Progenitor cell of endocrine pancreas (in vitro differentiated cells): Measurements from ENCODE around the gene PAPPA. TPM values are rescaled to one million over a fixed set of nuclear protein-coding genes. Genes with fewer than 3 reads are reported as not detected.

ENCODE experiments used
- DNase-seq: peaks from one replicate; pipeline ENCODE4 v3.0.0; 2021; ENCODE audit warnings: low spot score; ENCODE audit not compliant: unreplicated experiment
- H3K27ac Mint-ChIP-seq: 2 replicates; pipeline ENCODE4 v1.8.0; 2021; ENCODE audit warnings: mild to moderate bottlenecking, moderate library complexity, mixed read lengths
- H3K27me3 Mint-ChIP-seq: 2 replicates; pipeline ENCODE4 v1.8.0; 2021; ENCODE audit warnings: mixed read lengths
- H3K36me3 Mint-ChIP-seq: 2 replicates; pipeline ENCODE4 v1.8.0; 2022; ENCODE audit warnings: mixed read lengths; ENCODE audit not compliant: insufficient read depth
- H3K4me1 Mint-ChIP-seq: 2 replicates; pipeline ENCODE4 v1.8.0; 2021; ENCODE audit warnings: low read depth, mixed read lengths
- H3K4me3 Mint-ChIP-seq: 2 replicates; pipeline ENCODE4 v1.8.0; 2021; ENCODE audit warnings: low read depth, mild to moderate bottlenecking, moderate library complexity, mixed read lengths
- H3K9me3 Mint-ChIP-seq: 2 replicates; pipeline ENCODE4 v1.8.0; 2021; ENCODE audit warnings: low read depth, mixed read lengths
- long read RNA-seq: library from polyadenylated mRNA; unstranded; transcript quantifications from one replicate; pipeline ENCODE4 v2.0.0, GENCODE V29; 2020
- total RNA-seq: library from RNA; stranded (reverse); gene quantifications from 2 replicates; pipeline ENCODE4 v1.2.1, GENCODE V29; 2021
- TF ChIP-seq, protein P1 (sequence below): fragments of 200-600 bp; sonication (generic); IDR thresholded peaks from one replicate; pipeline ENCODE4 v1.5.0; 2021; ENCODE audit warnings: antibody characterized with exemption, mild to moderate bottlenecking; ENCODE audit not compliant: unreplicated experiment

PAPPA gene
- total RNA-seq: 0.33 and 0.36 TPM in 2 replicates
- long read RNA-seq, partial matches to known transcripts: 1 of 2 reads
- long read RNA-seq, other reads (novel, unspliced or antisense): 1 of 2 reads

DNA sequence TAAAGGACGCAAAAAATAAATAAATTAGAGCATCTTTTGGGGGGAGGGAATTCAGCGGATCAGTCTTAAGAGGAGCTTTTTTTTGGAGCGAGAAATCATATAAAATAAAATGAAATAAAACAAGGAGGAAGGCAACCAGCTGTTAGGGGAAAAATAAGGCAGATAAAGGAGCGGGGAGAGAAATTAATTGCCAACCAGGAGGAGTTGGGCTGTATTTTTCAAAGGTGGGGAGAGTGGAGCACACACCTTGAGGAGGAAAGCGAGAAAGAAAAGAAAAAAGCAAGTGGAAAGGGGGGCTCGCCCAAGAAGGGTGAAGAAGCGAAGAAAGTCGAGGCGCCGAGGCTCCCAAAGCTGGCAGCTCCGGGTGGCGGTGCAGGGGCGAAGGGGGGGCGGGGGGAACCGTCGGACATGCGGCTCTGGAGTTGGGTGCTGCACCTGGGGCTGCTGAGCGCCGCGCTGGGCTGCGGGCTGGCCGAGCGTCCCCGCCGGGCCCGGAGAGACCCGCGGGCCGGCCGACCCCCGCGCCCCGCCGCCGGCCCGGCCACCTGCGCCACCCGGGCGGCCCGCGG is at the start of gene PAPPA:
Gene PAPPA (plus strand): TSS at position 27 of the 569 bp plus-strand sequence. CDS start 382 bp downstream, at position 409.
- peaks cover 81% of the 10 kb centered on the region for H3K27me3 Mint-ChIP-seq
- H3K4me3 Mint-ChIP-seq: peak within 1 kb of the TSS; percentile 76
- H3K9me3 Mint-ChIP-seq: no peaks in the 10 kb centered on the region
- no peak for DNase-seq
- no peaks in the 10 kb centered on the region for H3K36me3 Mint-ChIP-seq
- TF ChIP-seq, protein P1, sequence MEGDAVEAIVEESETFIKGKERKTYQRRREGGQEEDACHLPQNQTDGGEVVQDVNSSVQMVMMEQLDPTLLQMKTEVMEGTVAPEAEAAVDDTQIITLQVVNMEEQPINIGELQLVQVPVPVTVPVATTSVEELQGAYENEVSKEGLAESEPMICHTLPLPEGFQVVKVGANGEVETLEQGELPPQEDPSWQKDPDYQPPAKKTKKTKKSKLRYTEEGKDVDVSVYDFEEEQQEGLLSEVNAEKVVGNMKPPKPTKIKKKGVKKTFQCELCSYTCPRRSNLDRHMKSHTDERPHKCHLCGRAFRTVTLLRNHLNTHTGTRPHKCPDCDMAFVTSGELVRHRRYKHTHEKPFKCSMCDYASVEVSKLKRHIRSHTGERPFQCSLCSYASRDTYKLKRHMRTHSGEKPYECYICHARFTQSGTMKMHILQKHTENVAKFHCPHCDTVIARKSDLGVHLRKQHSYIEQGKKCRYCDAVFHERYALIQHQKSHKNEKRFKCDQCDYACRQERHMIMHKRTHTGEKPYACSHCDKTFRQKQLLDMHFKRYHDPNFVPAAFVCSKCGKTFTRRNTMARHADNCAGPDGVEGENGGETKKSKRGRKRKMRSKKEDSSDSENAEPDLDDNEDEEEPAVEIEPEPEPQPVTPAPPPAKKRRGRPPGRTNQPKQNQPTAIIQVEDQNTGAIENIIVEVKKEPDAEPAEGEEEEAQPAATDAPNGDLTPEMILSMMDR: no peak
- H3K4me1 Mint-ChIP-seq: peaks cover 26% of the 10 kb centered on the region
- H3K27ac Mint-ChIP-seq: no peak within 1 kb of the TSS

- no peaks in the 10 kb centered on the region for H3K36me3 Mint-ChIP-seq
- peaks cover 2% of the 10 kb centered on the region for H3K27me3 Mint-ChIP-seq
- TF ChIP-seq, protein P1: no peak
- peaks cover 4% of the 10 kb centered on the region for H3K9me3 Mint-ChIP-seq
- no peak for DNase-seq
- H3K4me1 Mint-ChIP-seq: no peaks in the 10 kb centered on the region
- no peak overlapping the region for H3K4me3 Mint-ChIP-seq
- H3K27ac Mint-ChIP-seq: no peak overlapping the region
Observed at GRCh38 chr9:116103976-116104820, 49.4 kb upstream of the PAPPA start.

GRCh38 chr9:116112236-116112635 is 41.4 kb upstream of the PAPPA start:
- H3K36me3 Mint-ChIP-seq: no peaks in the 10 kb centered on the region
- TF ChIP-seq, protein P1: peak; percentile 35
- no peak overlapping the region for H3K4me3 Mint-ChIP-seq
- no peaks in the 10 kb centered on the region for H3K27me3 Mint-ChIP-seq
- H3K4me1 Mint-ChIP-seq: peaks cover 4% of the 10 kb centered on the region
- DNase-seq: no peak
- no peak overlapping the region for H3K27ac Mint-ChIP-seq
- peaks cover 4% of the 10 kb centered on the region for H3K9me3 Mint-ChIP-seq

DNA sequence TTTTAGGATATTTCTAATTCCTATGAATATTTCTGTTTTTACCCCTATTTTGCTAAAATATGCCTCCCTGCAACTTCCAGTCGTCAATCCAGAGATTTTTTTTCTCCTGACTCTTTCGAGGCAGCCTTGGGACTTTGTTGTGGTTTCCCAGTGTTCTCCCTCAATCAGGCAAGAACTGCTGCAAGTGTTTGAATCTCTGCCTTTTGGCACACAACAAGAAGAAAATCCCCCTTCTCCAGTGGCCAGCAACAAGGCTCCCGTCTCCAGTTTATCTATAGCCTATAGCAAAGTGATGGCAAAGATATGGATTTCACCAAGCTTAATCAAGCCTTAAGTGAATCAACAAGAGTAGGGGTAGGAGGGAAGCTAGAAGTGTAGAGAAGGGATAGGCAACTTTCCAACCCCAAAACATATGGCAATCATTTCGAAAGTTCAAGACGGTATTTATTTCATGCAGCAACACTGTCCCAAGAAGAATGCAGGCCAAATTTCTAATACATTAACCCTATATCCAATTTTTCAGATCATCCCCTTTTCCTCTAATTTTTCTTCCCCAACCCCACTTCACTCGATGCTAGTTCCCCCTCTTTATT is 37.7 kb upstream of the PAPPA start:
- peaks cover 4% of the 10 kb centered on the region for H3K4me1 Mint-ChIP-seq
- H3K27ac Mint-ChIP-seq: no peak overlapping the region
- no peak for DNase-seq
- no peaks in the 10 kb centered on the region for H3K27me3 Mint-ChIP-seq
- TF ChIP-seq, protein P1: no peak
- no peaks in the 10 kb centered on the region for H3K36me3 Mint-ChIP-seq
- no peak overlapping the region for H3K4me3 Mint-ChIP-seq
- H3K9me3 Mint-ChIP-seq: peaks cover 8% of the 10 kb centered on the region

GRCh38 chr9:116116393-116116792 is 37.2 kb upstream of the PAPPA start:
- TF ChIP-seq, protein P1: no peak
- no peaks in the 10 kb centered on the region for H3K36me3 Mint-ChIP-seq
- H3K27ac Mint-ChIP-seq: no peak overlapping the region
- no peaks in the 10 kb centered on the region for H3K27me3 Mint-ChIP-seq
- no peak for DNase-seq
- no peak overlapping the region for H3K4me3 Mint-ChIP-seq
- H3K4me1 Mint-ChIP-seq: peaks cover 4% of the 10 kb centered on the region
- peaks cover 13% of the 10 kb centered on the region for H3K9me3 Mint-ChIP-seq
